HepG2 (cell line): ENCODE measurements around the gene MEGF10. TPM values are rescaled to one million over a fixed set of nuclear protein-coding genes. Genes with fewer than 3 reads are reported as not detected.
"Not testable (repeated sequence)": the region's sequence is repeated elsewhere in the genome, so short reads cannot be mapped to it uniquely, and the experiment has no call there.

Source experiments
- ATAC-seq: fragments of 200-7000 bp; cut with Tn5 transposase; 3 replicates; pipeline ENCODE4 v1.9.1; 2020; ENCODE audit warnings: mild to moderate bottlenecking, moderate library complexity
- BruUV-seq: library from RNA; stranded (reverse); fragments of 400-500 nt; replicated peaks from 2 replicates; lab custom pipeline; 2021; lab: Mats Ljungman, UMichigan
- CTCF ChIA-PET: fragments of 300-600 bp; formaldehyde crosslinking; extraction: SDS; loops from one replicate; lab custom pipeline; 2021; ENCODE audit warnings: low total read pairs, inconsistent platforms, low intra/inter-chr PET ratio; lab: Yijun Ruan, JAX
- POLR2A ChIA-PET: fragments of 350-600 bp; sonication (Branson Sonifier 250); formaldehyde crosslinking; loops from one replicate; lab custom pipeline; 2020; ENCODE audit warnings: antibody characterized with exemption, inconsistent platforms; lab: Yijun Ruan, JAX
- DNase-seq: peaks from one replicate; pipeline ENCODE4 v3.0.0-alpha.2; 2015; ENCODE audit warnings: low spot score
- FAIRE-seq: peaks from 3 replicates; lab custom pipeline; 2011; peaks lifted over from hg19 to GRCh38; lab: Jason Lieb, UNC
- H2AFZ ChIP-seq: one replicate; pipeline ENCODE4 v1.6.1; 2011; ENCODE audit warnings: low read length, inconsistent platforms
- H3K27ac ChIP-seq: fragments of 300-600 bp; 3 replicates; pipeline ENCODE4 v1.8.0; 2011; ENCODE audit warnings: mixed run types, mild to moderate bottlenecking, mixed read lengths, low read length, inconsistent platforms; ENCODE audit not compliant: insufficient read depth; ENCODE audit errors: extremely low read length
- H3K27me3 ChIP-seq, 2 experiments: fragments of 200-600 bp in 1 of 2; 2 replicates in 1 of 2; 3 replicates in 1 of 2; pipeline versions ENCODE4 v1.6.0 to v1.8.0; 2011; ENCODE audit warnings: low read length in 2 of 2, mild to moderate bottlenecking in 2 of 2, moderate library complexity in 2 of 2, inconsistent platforms in 1 of 2; ENCODE audit not compliant: insufficient read depth in 2 of 2, control insufficient read depth in 1 of 2
- H3K36me3 ChIP-seq, 2 experiments: fragments of 200-600 bp in 1 of 2; replicated peaks in 1 of 2; 2 replicates in 1 of 2; 3 replicates in 1 of 2; pipeline versions ENCODE4 v1.5.1 to v1.8.0; 2011; ENCODE audit warnings: low read length in 2 of 2, inconsistent platforms in 1 of 2; ENCODE audit not compliant: insufficient read depth in 2 of 2, control insufficient read depth in 1 of 2
- H3K4me1 ChIP-seq: 2 replicates; pipeline ENCODE4 v1.5.1; 2012; ENCODE audit warnings: low read length, inconsistent platforms; ENCODE audit not compliant: insufficient read depth
- H3K4me2 ChIP-seq: 2 replicates; pipeline ENCODE4 v1.6.0; 2011; ENCODE audit warnings: low read depth, low read length, inconsistent platforms
- H3K4me3 ChIP-seq, 3 experiments: fragments of 200-600 bp in 1 of 3; sonication (generic), shearing (Covaris generic) in 1 of 3; replicated peaks in 1 of 3; 2 replicates each; pipeline ENCODE4 v1.5.1; 2011 to 2016; ENCODE audit warnings: low read length in 3 of 3, inconsistent platforms in 2 of 3, low read depth in 2 of 3, mild to moderate bottlenecking in 2 of 3, control low read depth in 1 of 3, mixed read lengths in 1 of 3; ENCODE audit not compliant: insufficient read depth in 1 of 3
- H3K79me2 ChIP-seq: one replicate; pipeline ENCODE4 v1.6.1; 2011; ENCODE audit warnings: low read length, inconsistent platforms; ENCODE audit not compliant: insufficient read depth
- H3K9ac ChIP-seq: 2 replicates; pipeline ENCODE4 v1.6.0; 2011; ENCODE audit warnings: mild to moderate bottlenecking, low read depth, low read length, inconsistent platforms; ENCODE audit not compliant: insufficient read depth
- H3K9me3 ChIP-seq: 2 replicates; pipeline ENCODE4 v1.5.1; 2012; ENCODE audit warnings: mild to moderate bottlenecking, low read length
- H4K20me1 ChIP-seq: 2 replicates; pipeline ENCODE4 v1.6.0; 2011; ENCODE audit warnings: inconsistent platforms, mild to moderate bottlenecking, low read length, moderate library complexity; ENCODE audit not compliant: insufficient read depth
- ATF7 ChIP-seq, 2 experiments: fragments of 450-650 bp in 1 of 2; sonication (generic) in 1 of 2; formaldehyde crosslinking in 1 of 2; IDR thresholded peaks; 2 replicates each; pipeline versions ENCODE4 v1.4.0 to v1.6.1; 2016 to 2020; ENCODE audit warnings: antibody characterized with exemption in 1 of 2, mild to moderate bottlenecking in 1 of 2, missing genetic modification reagents in 1 of 2
- FOXP1 ChIP-seq, 2 experiments: fragments of 450-650 bp in 1 of 2; IDR thresholded peaks; 2 replicates each; pipeline ENCODE4 v1.6.1; 2017 to 2018; ENCODE audit warnings: antibody characterized with exemption in 1 of 2
- HIC2 ChIP-seq: sonication (generic); formaldehyde crosslinking; IDR thresholded peaks from 2 replicates; pipeline ENCODE4 v1.9.0; 2022; ENCODE audit warnings: low read depth, missing genetic modification reagents
- JUN ChIP-seq: sonication (generic); formaldehyde crosslinking; IDR thresholded peaks from 2 replicates; pipeline ENCODE4 v1.4.0; 2020; ENCODE audit warnings: mild to moderate bottlenecking, missing genetic modification reagents
- STAT5B ChIP-seq: sonication (generic); formaldehyde crosslinking; IDR thresholded peaks from 2 replicates; pipeline ENCODE4 v1.4.0; 2020; ENCODE audit warnings: missing genetic modification reagents
- YEATS4 ChIP-seq: sonication (generic); formaldehyde crosslinking; IDR thresholded peaks from 2 replicates; pipeline ENCODE4 v1.4.0; 2020; ENCODE audit warnings: missing genetic modification reagents, borderline replicate concordance
- ZBTB46 ChIP-seq: sonication (generic); formaldehyde crosslinking; IDR thresholded peaks from 2 replicates; pipeline ENCODE4 v1.4.0; 2020; ENCODE audit warnings: mild to moderate bottlenecking, missing genetic modification reagents, borderline replicate concordance
- ZNF350 ChIP-seq: sonication (generic); formaldehyde crosslinking; IDR thresholded peaks from 2 replicates; pipeline ENCODE4 v1.4.0; 2020; ENCODE audit warnings: mild to moderate bottlenecking, low read depth, missing genetic modification reagents, borderline replicate concordance
- ZNF619 ChIP-seq: sonication (generic); formaldehyde crosslinking; IDR thresholded peaks from 2 replicates; pipeline ENCODE4 v1.4.0; 2020; ENCODE audit warnings: mild to moderate bottlenecking, missing genetic modification reagents
- WGBS: methylation state at CpG from one replicate; pipeline ENCODE4 v1.1.6; 2017; ENCODE audit warnings: low lambda C conversion rate; 5-methylcytosine and 5-hydroxymethylcytosine counted together
- in situ Hi-C: cut with HindIII; loops from 2 replicates; pipeline ENCODE4 v1.10.0; 2017; ENCODE audit warnings: low pct_unique_long_range_greater_than_20kb; ENCODE audit not compliant: extremely low pct_ligation_motif_present
- intact Hi-C: fragments of 100-400 bp; cut with micrococcal nuclease; formaldehyde crosslinking; loops from one replicate; pipeline ENCODE4 v1.10.0; 2022; ENCODE audit not compliant: unreplicated experiment
- polyA plus RNA-seq, 8 experiments: library from polyadenylated mRNA; depleted of rRNA in 3 of 8; stranded (reverse) in 7 of 8; unstranded in 1 of 8; fragments of >200 nt; fragmentation: Illumina TruSeq in 4 of 8; extraction: Trizol in 4 of 8; gene quantifications; 2 replicates each; pipeline versions ENCODE4 v1.2.1 to v1.2.3, GENCODE V29; 2011 to 2016; ENCODE audit warnings: low read depth in 4 of 8, missing spikeins in 1 of 8, mixed read lengths in 1 of 8; ENCODE audit not compliant: insufficient read depth in 1 of 8
- total RNA-seq, 5 experiments: library from RNA; depleted of rRNA; stranded (reverse); fragments of >200 nt; fragmentation: Illumina TruSeq; extraction: Trizol; gene quantifications; 2 replicates each; pipeline ENCODE4 v1.2.3, GENCODE V29; 2016; ENCODE audit warnings: low read depth in 1 of 5

Gene MEGF10
- total and polyA plus RNA-seq, 2 of the 13 experiments (the other 11 are each of a cell fraction or from before 2014, with no cell fraction given), result not detected

- BruUV-seq, result no TSS peak
- ATAC-seq, result no peak
- Histone ChIP-seq H3K27ac (no peak overlapping the region), H3K4me1 (no peaks in the 10 kb centered on the region), H3K4me2 (no peak overlapping the region), H3K79me2 (no peaks in the 10 kb centered on the region), H3K9me3 (no peaks in the 10 kb centered on the region), H3K9ac (no peak overlapping the region), H2AFZ (no peak overlapping the region), H3K4me3 (no peak overlapping the region), H3K36me3 (no peaks in the 10 kb centered on the region), H3K27me3 (no peaks in the 10 kb centered on the region; a peak in 1 of 5 replicates), H4K20me1 (no peaks in the 10 kb centered on the region)
- no peak for FAIRE-seq
- intact Hi-C loops, result no loop called here
- ChIA-PET POLR2A (no interaction called here), CTCF (no interaction called here)
- in situ Hi-C loops, result no loop called here
- DNase-seq, result no peak
- 7% methylated on average over 6 of the region's 6 CpGs for WGBS
- TF ChIP-seq ZBTB46 (CRISPR knock-in tag) (no peak), JUN (CRISPR knock-in tag) (no peak), ZNF619 (CRISPR knock-in tag) (no peak), STAT5B (CRISPR knock-in tag) (no peak), ATF7 (IDR thresholded peaks at IDR 0.05) (no peak), ATF7 (CRISPR knock-in tag; IDR thresholded peaks at IDR 0.05) (no peak), ZNF350 (CRISPR knock-in tag) (no peak), FOXP1 (IDR thresholded peaks at IDR 0.05) (no peak), FOXP1 (CRISPR knock-in tag; IDR thresholded peaks at IDR 0.05) (no peak), YEATS4 (CRISPR knock-in tag) (no peak), HIC2 (CRISPR knock-in tag) (no peak)
Measured at GRCh38 chr5:127307868-127308267, 17.3 kb downstream of the MEGF10 start.

GRCh38 chr5:127308325-127308724 is 17.7 kb downstream of the MEGF10 start:
- H3K4me2 ChIP-seq, POLR2A ChIA-PET, FAIRE-seq, CTCF ChIA-PET, ATAC-seq, H3K36me3 ChIP-seq, H3K27ac ChIP-seq, DNase-seq, H2AFZ ChIP-seq, H3K9ac ChIP-seq, H3K9me3 ChIP-seq, H3K27me3 ChIP-seq, in situ Hi-C loops, H3K4me3 ChIP-seq, H4K20me1 ChIP-seq, intact Hi-C loops, H3K4me1 ChIP-seq, BruUV-seq, H3K79me2 ChIP-seq: not testable (repeated sequence)
- WGBS, result 18% methylated on average over 5 of the region's 7 CpGs
